Bone marrow (tissue), 2 donors: Measurements from ENCODE around the gene SPOP.

Source experiments
- DNase-seq, 2 donors: peaks; one replicate each; lab custom pipeline; 2025; lab: John Stamatoyannopoulos, UW

The SPOP gene

GRCh38 chr17:49613182-49613800 lies 64.6 kb downstream of the SPOP start:
- DNase-seq: no peak

- DNase-seq: no peak
Observed at GRCh38 chr17:49612726-49613125, 65.2 kb downstream of the SPOP start.

- DNase-seq: no peak
Observed at GRCh38 chr17:49610883-49611584, 66.9 kb downstream of the SPOP start.

- no peak for DNase-seq
Observed at GRCh38 chr17:49604314-49604869, 73.5 kb downstream of the SPOP start.

- no peak for DNase-seq
Observed at GRCh38 chr17:49603720-49604119, 74.2 kb downstream of the SPOP start.

GRCh38 chr17:49603238-49603637 lies 74.7 kb downstream of the SPOP start:
- no peak for DNase-seq

- peak in 1 of 2 donors; percentile 21 for DNase-seq
Observed at GRCh38 chr17:49602783-49603182, 75.1 kb downstream of the SPOP start.

GRCh38 chr17:49600949-49601348 lies 76.9 kb downstream of the SPOP start:
- no peak for DNase-seq

- DNase-seq: no peak
Observed at GRCh38 chr17:49598918-49599317, 79.0 kb downstream of the SPOP start.

GRCh38 chr17:49597928-49598655 lies 79.8 kb downstream of the SPOP start:
- no peak for DNase-seq

GRCh38 chr17:49597436-49597835 lies 80.5 kb downstream of the SPOP start:
- no peak for DNase-seq

GRCh38 chr17:49596613-49597244 lies 81.2 kb downstream of the SPOP start:
- no peak for DNase-seq

GRCh38 chr17:49595980-49596379 lies 81.9 kb downstream of the SPOP start:
- no peak for DNase-seq

GRCh38 chr17:49595328-49595727 lies 82.6 kb downstream of the SPOP start:
- no peak for DNase-seq

GRCh38 chr17:49592263-49592662 lies 85.6 kb downstream of the SPOP start:
- DNase-seq: no peak

GRCh38 chr17:49590874-49591273 lies 87.0 kb downstream of the SPOP start:
- DNase-seq: no peak

GRCh38 chr17:49589577-49589927 lies 88.3 kb downstream of the SPOP start:
- no peak for DNase-seq

GRCh38 chr17:49588726-49589576 lies 88.9 kb downstream of the SPOP start:
- no peak for DNase-seq

- no peak for DNase-seq
Observed at GRCh38 chr17:49588312-49588711, 89.6 kb downstream of the SPOP start.

GRCh38 chr17:49587366-49588073 lies 90.4 kb downstream of the SPOP start:
- no peak for DNase-seq
